SH-SY5Y (cell line): Measurements from ENCODE around the gene LRWD1.

Source experiments
- GATA2 ChIP-seq: IDR thresholded peaks from 2 replicates; pipeline ENCODE4 v1.6.1; 2011; ENCODE audit warnings: mild to moderate bottlenecking, low read depth, low read length
- GATA3 ChIP-seq: IDR thresholded peaks from 2 replicates; pipeline ENCODE4 v1.6.1; 2011; ENCODE audit warnings: low read depth, mild to moderate bottlenecking, low read length, moderate library complexity

LRWD1 gene

GRCh38 chr7:102432442-102433218 lies 32.2 kb upstream of the LRWD1 start:
- TF ChIP-seq GATA3, result no peak
- no peak for TF ChIP-seq GATA2

- TF ChIP-seq GATA3, result no peak
- no peak for TF ChIP-seq GATA2
Observed at GRCh38 chr7:102433219-102434038, 31.4 kb upstream of the LRWD1 start, which contains the start of gene ORAI2. ORAI2 (plus strand) TSS chr7:102433575; CDS start chr7:102438957, 5,382 bp downstream.

- TF ChIP-seq GATA2 (no peak), GATA3 (no peak)
Observed at GRCh38 chr7:102434039-102434486, 30.7 kb upstream of the LRWD1 start.

- TF ChIP-seq GATA2, result no peak
- TF ChIP-seq GATA3, result no peak
Observed at GRCh38 chr7:102436118-102436517, 28.7 kb upstream of the LRWD1 start.

GRCh38 chr7:102439963-102440795 lies 24.6 kb upstream of the LRWD1 start:
- TF ChIP-seq GATA2 (no peak), GATA3 (no peak)

GRCh38 chr7:102444961-102445673 lies 19.7 kb upstream of the LRWD1 start:
- no peak for TF ChIP-seq GATA3
- no peak for TF ChIP-seq GATA2

GRCh38 chr7:102445674-102446071 lies 19.1 kb upstream of the LRWD1 start:
- TF ChIP-seq GATA3 (no peak), GATA2 (no peak)

GRCh38 chr7:102446387-102447156 lies 18.2 kb upstream of the LRWD1 start:
- TF ChIP-seq GATA3 (no peak), GATA2 (no peak)

GRCh38 chr7:102447311-102447710 lies 17.5 kb upstream of the LRWD1 start:
- no peak for TF ChIP-seq GATA3
- TF ChIP-seq GATA2, result no peak

GRCh38 chr7:102449136-102449535 lies 15.6 kb upstream of the LRWD1 start:
- TF ChIP-seq GATA3 (no peak), GATA2 (no peak)

- TF ChIP-seq GATA2 (no peak), GATA3 (no peak)
Observed at GRCh38 chr7:102450242-102450641, 14.5 kb upstream of the LRWD1 start.

- TF ChIP-seq GATA3 (no peak), GATA2 (no peak)
Observed at GRCh38 chr7:102451371-102452054, 13.3 kb upstream of the LRWD1 start.

- TF ChIP-seq GATA3 (no peak), GATA2 (no peak)
Observed at GRCh38 chr7:102452451-102452850, 12.3 kb upstream of the LRWD1 start.

- no peak for TF ChIP-seq GATA2
- no peak for TF ChIP-seq GATA3
Observed at GRCh38 chr7:102453319-102453718, 11.5 kb upstream of the LRWD1 start.
